Activated CD8-positive, alpha-beta T cell treated with anti-CD3 and anti-CD28 coated beads for 36 hours (primary cell): Measurements from ENCODE around the gene C2. TPM values are rescaled to one million over a fixed set of nuclear protein-coding genes. Genes with fewer than 3 reads are reported as not detected.

ENCODE experiments used
- ATAC-seq: fragments of 200-7000 bp; cut with Tn5 transposase; one replicate; pipeline ENCODE4 v1.10.0; 2021; ENCODE audit warnings: mild to moderate bottlenecking, moderate library complexity
- CTCF ChIA-PET: fragments of 350-600 bp; sonication (Branson Sonifier 250); formaldehyde crosslinking; loops from one replicate; lab custom pipeline; 2021; ENCODE audit warnings: antibody characterized with exemption; lab: Charles Lee
- POLR2A ChIA-PET: fragments of 350-600 bp; sonication (Branson Sonifier 250); formaldehyde crosslinking; loops from one replicate; lab custom pipeline; 2021; ENCODE audit warnings: antibody characterized with exemption; lab: Charles Lee
- DNase-seq: peaks from one replicate; pipeline ENCODE4 v3.0.0-alpha.2; 2020
- H3K27ac Mint-ChIP-seq: one replicate; pipeline ENCODE4 v1.8.0; 2021; ENCODE audit warnings: mild to moderate bottlenecking, mixed read lengths
- H3K27me3 Mint-ChIP-seq: one replicate; pipeline ENCODE4 v1.8.0; 2021; ENCODE audit warnings: mixed read lengths
- H3K36me3 Mint-ChIP-seq: one replicate; pipeline ENCODE4 v1.8.0; 2021; ENCODE audit warnings: low read depth, mixed read lengths
- H3K4me1 Mint-ChIP-seq: one replicate; pipeline ENCODE4 v1.8.0; 2021; ENCODE audit warnings: low read depth, mixed read lengths
- H3K4me3 Mint-ChIP-seq: one replicate; pipeline ENCODE4 v1.8.0; 2021; ENCODE audit warnings: mild to moderate bottlenecking, moderate library complexity, mixed read lengths
- H3K9me3 Mint-ChIP-seq: one replicate; pipeline ENCODE4 v1.8.0; 2021; ENCODE audit warnings: mixed read lengths
- intact Hi-C: fragments of 100-400 bp; cut with micrococcal nuclease; formaldehyde crosslinking; loops from one replicate; pipeline ENCODE4 v1.10.0; 2022
- total RNA-seq, 2 experiments: library from RNA; stranded (reverse); gene quantifications; one replicate each; pipeline ENCODE4 v1.2.3, GENCODE V29; 2021
- TF ChIP-seq, protein P1 (sequence below): fragments of 200-600 bp; IDR thresholded peaks from one replicate; pipeline ENCODE4 v1.8.0; 2022; ENCODE audit warnings: antibody characterized with exemption, mild to moderate bottlenecking

Gene C2
- total RNA-seq, 2 experiments from 2014 or later: 0.99 to 1.4 TPM

- intact Hi-C loops: no loop called here
- CTCF ChIA-PET: interaction anchor here (4.2 kb wide), 1 partner anchor 16 kb away, joined by 16 read pairs; no protein-coding TSS in a partner anchor
- Mint-ChIP-seq H3K4me1 (peaks cover 17% of the 10 kb centered on the region), H3K9me3 (no peaks in the 10 kb centered on the region), H3K27ac (peak overlapping the region; percentile 45), H3K36me3 (peaks cover 31% of the 10 kb centered on the region), H3K4me3 (no peak overlapping the region), H3K27me3 (peaks cover 2% of the 10 kb centered on the region)
- DNase-seq: no peak
- no peak for ATAC-seq
- TF ChIP-seq, protein P1, sequence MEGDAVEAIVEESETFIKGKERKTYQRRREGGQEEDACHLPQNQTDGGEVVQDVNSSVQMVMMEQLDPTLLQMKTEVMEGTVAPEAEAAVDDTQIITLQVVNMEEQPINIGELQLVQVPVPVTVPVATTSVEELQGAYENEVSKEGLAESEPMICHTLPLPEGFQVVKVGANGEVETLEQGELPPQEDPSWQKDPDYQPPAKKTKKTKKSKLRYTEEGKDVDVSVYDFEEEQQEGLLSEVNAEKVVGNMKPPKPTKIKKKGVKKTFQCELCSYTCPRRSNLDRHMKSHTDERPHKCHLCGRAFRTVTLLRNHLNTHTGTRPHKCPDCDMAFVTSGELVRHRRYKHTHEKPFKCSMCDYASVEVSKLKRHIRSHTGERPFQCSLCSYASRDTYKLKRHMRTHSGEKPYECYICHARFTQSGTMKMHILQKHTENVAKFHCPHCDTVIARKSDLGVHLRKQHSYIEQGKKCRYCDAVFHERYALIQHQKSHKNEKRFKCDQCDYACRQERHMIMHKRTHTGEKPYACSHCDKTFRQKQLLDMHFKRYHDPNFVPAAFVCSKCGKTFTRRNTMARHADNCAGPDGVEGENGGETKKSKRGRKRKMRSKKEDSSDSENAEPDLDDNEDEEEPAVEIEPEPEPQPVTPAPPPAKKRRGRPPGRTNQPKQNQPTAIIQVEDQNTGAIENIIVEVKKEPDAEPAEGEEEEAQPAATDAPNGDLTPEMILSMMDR: no peak
- POLR2A ChIA-PET: interaction anchor here (9.3 kb wide), 1 partner anchor 10 kb away, joined by 85 read pairs; the partner anchor contains the start of genes NELFE and SKIC2
These were observed 40.4 kb downstream of the C2 start for GRCh38 chr6:31967926-31968320.

DNA sequence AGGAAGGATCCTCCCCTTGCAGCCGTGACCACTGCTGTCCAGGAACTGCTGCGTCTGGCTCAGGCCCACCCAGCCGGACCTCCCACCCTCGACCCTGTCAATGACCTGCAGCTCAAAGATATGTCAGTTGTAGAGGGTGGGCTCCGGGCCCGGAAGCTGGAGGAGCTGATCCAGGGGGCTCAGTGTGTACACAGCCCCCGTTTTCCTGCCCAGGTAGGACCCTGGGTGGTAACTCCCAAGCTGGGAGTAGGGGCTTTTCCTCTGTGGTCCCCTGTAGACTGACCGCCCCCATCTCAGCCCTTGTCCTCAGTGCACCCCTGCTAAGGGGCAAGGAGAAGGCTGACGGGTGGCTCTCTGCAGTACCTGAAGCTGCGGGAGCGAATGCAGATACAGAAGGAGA, 40.8 kb downstream of the C2 start:
- H3K36me3 Mint-ChIP-seq: peaks cover 31% of the 10 kb centered on the region
- CTCF ChIA-PET: interaction anchor here (4.2 kb wide), 1 partner anchor 16 kb away, joined by 16 read pairs; no protein-coding TSS in a partner anchor

DNA sequence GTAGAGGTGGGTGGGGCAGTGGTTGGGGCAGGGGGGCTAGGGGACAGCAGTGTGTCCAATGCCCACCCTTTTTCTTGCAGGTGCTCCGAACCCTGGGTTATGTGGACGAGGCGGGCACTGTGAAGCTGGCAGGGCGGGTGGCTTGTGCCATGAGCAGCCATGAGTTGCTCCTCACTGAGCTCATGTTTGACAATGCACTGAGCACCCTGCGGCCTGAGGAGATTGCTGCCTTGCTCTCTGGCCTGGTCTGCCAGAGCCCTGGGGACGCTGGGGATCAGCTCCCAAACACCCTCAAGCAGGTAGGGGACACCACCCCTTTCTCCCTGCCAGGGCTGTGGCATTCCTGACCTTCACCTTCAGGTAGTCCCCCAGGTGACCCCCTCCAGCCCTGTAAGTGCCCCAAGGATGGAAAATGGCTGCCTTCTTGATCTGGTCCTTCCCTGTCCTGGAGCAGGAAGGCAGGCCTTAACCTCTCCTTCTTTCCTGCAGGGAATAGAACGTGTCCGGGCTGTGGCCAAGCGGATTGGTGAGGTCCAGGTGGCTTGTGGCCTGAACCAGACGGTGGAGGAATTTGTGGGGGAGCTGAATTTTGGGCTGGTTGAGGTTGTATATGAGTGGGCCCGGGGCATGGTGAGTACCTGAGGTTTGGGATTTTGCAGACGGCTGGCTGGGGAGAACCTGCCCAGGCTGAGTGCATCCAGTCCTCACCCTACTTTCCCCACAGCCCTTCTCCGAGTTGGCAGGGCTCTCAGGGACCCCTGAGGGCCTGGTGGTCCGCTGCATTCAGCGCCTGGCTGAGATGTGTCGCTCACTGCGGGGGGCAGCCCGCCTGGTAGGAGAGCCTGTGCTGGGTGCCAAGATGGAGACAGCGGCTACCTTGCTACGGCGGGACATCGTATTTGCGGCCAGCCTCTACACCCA, 41.5 kb downstream of the C2 start:
- Mint-ChIP-seq H3K9me3 (no peaks in the 10 kb centered on the region), H3K4me3 (no peak overlapping the region), H3K36me3 (peaks cover 27% of the 10 kb centered on the region), H3K27me3 (peaks cover 2% of the 10 kb centered on the region), H3K4me1 (peaks cover 26% of the 10 kb centered on the region), H3K27ac (peak overlapping the region; percentile 99)
- ChIA-PET CTCF (interaction anchor here (4.2 kb wide), 1 partner anchor 17 kb away, joined by 16 read pairs; no protein-coding TSS in a partner anchor), POLR2A (interaction anchor here (0.6 to 9.3 kb wide), 3 partner anchors 11 to 402 kb away, joined by 3 to 85 read pairs (median 32); partner anchors contain the start of genes NELFE and SKIC2)
- TF ChIP-seq, protein P1: no peak
- intact Hi-C loops: no loop called here
- no peak for ATAC-seq
- no peak for DNase-seq

More for the DNA sequence above, 40.8 kb downstream of the C2 start:
- ATAC-seq (no peak), DNase-seq (no peak)
- POLR2A ChIA-PET: interaction anchor here (9.3 kb wide), 1 partner anchor 10 kb away, joined by 85 read pairs; the partner anchor contains the start of genes NELFE and SKIC2
- intact Hi-C loops: no loop called here
- Mint-ChIP-seq H3K9me3 (no peaks in the 10 kb centered on the region), H3K27me3 (peaks cover 2% of the 10 kb centered on the region), H3K4me1 (peaks cover 21% of the 10 kb centered on the region), H3K27ac (no peak overlapping the region), H3K4me3 (no peak overlapping the region)
- TF ChIP-seq, protein P1: no peak

GRCh38 chr6:31969712-31970603, 42.4 kb downstream of the C2 start:
- DNase-seq: no peak
- peaks cover 23% of the 10 kb centered on the region for H3K36me3 Mint-ChIP-seq
- H3K9me3 Mint-ChIP-seq: no peaks in the 10 kb centered on the region
- ChIA-PET CTCF (interaction anchor here (2.9 kb wide), 1 partner anchor 18 kb away, joined by 16 read pairs; no protein-coding TSS in a partner anchor), POLR2A (interaction anchor here (0.6 to 9.3 kb wide), 5 partner anchors 8 to 403 kb away, joined by 3 to 85 read pairs (median 5); partner anchors contain the start of genes NELFE and SKIC2)
- H3K4me3 Mint-ChIP-seq: peak overlapping the region; percentile 94
- peaks cover 31% of the 10 kb centered on the region for H3K4me1 Mint-ChIP-seq
- ATAC-seq: no peak
- intact Hi-C loops: no loop called here
- H3K27me3 Mint-ChIP-seq: peaks cover 2% of the 10 kb centered on the region
- TF ChIP-seq, protein P1: no peak
- H3K27ac Mint-ChIP-seq: peak overlapping the region; percentile 99
